Neural progenitor cell (in vitro differentiated cells): ENCODE results near the gene PSORS1C2.

Source experiments
- CTCF ChIP-seq: fragments of 200-600 bp; sonication (generic); IDR thresholded peaks from 2 replicates; pipeline ENCODE4 v1.5.1; 2017; ENCODE audit warnings: antibody characterized with exemption, mild to moderate bottlenecking
- EZH2 ChIP-seq: fragments of 200-600 bp; sonication (generic); IDR thresholded peaks from 2 replicates; pipeline ENCODE4 v1.6.1; 2017; ENCODE audit warnings: antibody characterized with exemption, mild to moderate bottlenecking, moderate library complexity
- EZH2phosphoT487 ChIP-seq: fragments of 200-600 bp; sonication (generic); IDR thresholded peaks from 2 replicates; pipeline ENCODE4 v1.6.1; 2017; ENCODE audit warnings: antibody characterized with exemption

GRCh38 chr6:31128093-31128676, 10.7 kb downstream of the PSORS1C2 start:
- TF ChIP-seq CTCF, result peak; percentile 78
- no peak for TF ChIP-seq EZH2
- TF ChIP-seq EZH2phosphoT487, result no peak
